DMS114 treated with DMSO at 0.1 percent for 48 hours (cell line): ENCODE measurements around the gene TOP2A.
A peak's percentile ranks its signal among the peaks of the same experiment; 100 is the strongest.

Experiments
- DNase-seq: peaks from one replicate; lab custom pipeline; 2025; ENCODE audit not compliant: unreplicated experiment; lab: John Stamatoyannopoulos, UW

Gene TOP2A

DNA sequence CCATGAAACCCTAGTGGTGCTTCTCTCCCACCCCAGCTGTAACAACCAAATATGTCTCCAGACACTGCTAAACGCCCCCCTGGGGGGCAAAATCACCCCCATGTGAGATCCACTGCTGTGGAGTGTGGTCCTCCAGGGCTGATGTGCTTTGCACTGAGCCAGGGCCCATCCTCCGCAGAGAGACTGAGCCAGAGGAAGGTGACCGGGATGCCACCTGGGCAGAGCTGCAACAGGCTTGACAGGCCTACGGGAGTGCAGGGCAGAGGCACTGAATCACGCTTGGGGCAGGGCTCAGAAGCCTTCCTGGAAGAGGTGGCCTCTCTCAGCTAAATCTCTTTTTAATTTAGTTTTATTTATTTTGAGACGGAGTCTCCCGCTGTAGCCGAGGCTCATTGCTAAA is 57.6 kb downstream of the TOP2A start:
- no peak for DNase-seq

DNA sequence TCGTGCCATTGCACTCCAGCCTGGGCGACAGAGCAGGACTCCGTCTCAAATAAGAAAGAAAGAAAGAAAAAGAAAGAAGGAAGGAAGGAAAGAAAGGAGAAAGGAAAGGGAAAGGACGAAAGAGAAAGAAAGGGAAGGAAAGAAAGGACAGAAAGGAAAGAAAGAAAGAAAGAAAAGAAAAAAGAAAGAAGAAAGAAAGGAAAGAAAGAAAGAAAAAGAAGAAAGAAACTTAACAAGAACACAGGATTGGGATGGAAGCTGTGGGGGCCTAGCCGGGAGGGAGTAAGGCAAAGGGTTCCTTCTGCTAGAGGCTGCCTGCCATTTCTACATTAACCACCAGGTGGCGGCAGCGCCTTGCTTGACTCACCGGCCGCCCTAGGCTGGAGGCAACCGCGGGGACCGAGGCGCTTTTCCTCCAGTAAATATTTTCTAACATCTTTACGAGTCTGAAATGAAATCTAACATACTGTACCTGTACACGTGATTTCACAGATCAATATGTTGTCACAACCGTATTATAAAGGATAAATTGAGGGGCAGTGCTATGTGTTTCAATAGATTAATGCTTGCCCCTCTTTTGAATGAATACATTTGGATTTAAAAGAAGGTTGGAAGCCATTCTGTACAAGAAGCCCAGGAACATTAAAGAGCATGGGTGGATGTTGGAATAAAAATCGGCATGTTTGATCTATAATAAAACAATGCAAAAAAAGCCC is 59.2 kb downstream of the TOP2A start:
- DNase-seq: peak; percentile 72

DNA sequence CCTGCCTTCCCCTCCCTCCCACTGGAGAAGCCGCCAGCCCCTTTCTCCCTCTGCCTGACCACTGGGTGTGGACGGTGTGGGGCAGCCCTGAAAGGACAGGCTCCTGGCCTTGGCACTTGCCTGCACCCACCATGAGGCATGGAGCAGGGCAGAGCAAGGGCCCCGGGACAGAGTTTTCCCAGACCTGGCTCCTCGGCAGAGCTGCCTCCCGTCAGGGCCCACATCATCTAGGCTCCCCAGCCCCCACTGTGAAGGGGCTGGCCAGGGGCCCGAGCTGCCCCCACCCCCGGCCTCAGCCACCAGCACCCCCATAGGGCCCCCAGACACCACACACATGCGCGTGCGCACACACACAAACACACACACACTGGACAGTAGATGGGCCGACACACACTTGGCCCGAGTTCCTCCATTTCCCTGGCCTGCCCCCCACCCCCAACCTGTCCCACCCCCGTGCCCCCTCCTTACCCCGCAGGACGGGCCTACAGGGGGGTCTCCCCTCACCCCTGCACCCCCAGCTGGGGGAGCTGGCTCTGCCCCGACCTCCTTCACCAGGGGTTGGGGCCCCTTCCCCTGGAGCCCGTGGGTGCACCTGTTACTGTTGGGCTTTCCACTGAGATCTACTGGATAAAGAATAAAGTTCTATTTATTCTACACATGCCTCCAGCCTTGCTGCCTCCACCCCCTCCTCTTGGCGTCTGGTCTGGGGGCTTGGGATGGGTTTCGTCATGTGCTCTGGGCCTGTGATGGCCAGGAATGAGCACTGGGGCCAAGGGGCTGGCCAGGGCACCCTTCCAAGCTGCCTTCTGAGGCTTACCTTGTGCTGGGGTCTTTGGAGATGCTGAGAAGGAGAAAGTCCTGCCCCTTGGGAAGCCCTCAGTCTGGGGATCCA is 60.5 kb downstream of the TOP2A start:
- no peak for DNase-seq

DNA sequence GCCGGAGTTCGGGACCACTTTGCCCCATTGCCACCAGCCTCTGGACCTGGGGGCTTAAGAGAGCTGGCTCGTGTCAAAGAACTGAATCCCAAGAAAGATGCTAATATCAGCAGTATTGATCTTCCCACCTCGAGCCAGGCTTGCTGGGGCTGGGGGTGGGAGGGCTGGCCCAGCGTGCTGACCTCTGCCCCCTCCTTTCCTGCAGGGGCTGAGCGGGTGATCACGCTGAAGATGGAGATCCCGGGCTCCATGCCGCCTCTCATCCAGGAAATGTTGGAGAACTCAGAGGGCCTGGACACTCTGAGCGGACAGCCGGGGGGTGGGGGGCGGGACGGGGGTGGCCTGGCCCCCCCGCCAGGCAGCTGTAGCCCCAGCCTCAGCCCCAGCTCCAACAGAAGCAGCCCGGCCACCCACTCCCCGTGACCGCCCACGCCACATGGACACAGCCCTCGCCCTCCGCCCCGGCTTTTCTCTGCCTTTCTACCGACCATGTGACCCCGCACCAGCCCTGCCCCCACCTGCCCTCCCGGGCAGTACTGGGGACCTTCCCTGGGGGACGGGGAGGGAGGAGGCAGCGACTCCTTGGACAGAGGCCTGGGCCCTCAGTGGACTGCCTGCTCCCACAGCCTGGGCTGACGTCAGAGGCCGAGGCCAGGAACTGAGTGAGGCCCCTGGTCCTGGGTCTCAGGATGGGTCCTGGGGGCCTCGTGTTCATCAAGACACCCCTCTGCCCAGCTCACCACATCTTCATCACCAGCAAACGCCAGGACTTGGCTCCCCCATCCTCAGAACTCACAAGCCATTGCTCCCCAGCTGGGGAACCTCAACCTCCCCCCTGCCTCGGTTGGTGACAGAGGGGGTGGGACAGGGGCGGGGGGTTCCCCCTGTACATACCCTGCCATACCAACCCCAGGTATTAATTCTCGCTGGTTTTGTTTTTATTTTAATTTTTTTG is 61.6 kb downstream of the TOP2A start:
- DNase-seq: no peak

DNA sequence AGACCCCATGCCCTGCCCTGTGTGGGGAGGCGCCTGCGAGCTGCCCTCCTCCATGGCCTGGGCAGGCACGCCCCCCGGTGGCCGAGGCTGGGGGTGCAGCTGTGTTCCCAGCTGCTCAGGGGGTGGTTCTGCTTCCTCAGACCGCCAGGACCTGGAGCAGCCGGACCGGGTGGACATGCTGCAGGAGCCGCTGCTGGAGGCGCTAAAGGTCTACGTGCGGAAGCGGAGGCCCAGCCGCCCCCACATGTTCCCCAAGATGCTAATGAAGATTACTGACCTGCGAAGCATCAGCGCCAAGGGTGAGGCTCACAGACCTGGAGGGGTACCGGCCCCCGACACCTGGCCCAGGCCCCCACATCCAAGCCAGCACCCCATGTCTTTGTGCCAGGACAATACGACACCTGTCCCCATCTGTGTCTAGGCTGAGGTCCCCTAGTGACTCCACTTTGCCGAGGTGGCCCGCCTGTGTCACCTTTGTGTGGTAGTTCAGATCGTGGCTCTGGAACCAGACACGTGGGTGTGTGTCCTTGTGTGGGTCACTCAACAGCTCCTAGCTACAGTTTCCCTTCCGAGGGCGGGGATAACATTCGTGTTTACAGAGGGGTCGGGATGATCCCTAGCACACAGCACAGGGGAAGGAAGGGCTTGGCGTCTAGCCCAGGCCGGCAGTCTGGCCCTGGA is 62.4 kb downstream of the TOP2A start:
- DNase-seq: peak; percentile 31

DNA sequence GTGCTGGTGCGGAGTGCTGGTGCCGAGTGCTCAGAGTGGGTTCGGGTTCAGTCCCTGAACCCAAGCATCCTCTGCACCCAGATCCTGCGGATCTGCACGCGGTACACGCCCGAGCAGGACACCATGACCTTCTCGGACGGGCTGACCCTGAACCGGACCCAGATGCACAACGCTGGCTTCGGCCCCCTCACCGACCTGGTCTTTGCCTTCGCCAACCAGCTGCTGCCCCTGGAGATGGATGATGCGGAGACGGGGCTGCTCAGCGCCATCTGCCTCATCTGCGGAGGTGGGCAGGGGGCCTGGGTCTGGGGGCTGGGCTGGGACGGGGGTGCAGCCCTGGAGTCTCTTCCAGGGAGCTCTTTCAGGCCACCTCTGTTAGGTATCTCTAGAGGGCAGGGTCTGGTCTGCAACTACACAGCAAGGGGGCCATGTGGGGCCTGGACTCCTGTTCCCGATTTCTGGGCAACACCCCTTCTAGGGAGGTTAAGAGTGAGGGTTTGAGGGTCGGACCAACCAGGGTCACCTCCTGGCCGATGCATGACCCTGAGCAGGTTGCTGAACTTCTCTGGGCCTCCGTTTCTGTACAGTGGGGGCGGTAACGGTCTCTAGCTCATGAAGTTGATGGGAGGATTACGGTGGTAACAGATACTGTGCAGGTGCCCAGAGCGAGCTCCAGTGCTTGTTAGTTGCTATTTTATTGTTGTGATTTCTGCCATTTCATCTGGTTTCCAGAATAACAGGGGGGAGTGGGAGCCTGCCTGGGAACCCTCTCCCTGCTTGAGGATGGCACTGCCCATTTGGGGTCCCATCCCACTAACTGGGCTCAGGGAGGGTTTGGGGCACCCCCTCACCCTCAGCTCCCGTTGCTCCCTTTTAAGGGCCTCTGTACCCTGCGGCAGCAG is 63.2 kb downstream of the TOP2A start:
- no peak for DNase-seq

DNA sequence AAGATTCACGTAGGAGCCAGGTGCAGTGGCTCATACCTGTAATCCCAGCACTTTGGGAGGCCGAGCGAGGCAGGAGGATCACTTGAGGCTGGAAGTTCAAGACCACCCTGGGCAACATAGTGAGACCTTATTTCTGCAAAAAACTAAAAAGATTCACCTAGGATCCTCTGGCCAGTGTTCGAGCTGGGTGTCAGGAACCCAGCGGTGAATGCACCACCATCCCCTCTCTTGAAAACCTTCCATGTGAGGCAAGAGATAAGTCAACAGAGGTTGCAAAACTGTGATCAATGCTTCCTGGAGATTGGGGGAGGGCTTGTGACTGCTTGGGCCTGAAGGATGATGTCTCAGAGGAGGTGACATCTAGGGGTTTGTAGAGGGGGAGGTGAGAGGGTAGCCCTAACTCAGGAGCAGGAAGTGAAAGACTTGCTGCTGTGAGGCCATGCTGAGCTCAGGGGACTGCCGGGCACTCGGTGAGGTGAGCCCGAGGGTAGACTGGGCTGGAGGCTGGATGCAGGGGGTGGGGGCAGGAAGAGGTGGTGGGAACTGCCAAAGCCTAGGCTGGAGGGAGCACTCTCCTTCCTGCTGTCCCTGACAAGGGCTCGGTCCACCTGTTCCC is 64.8 kb downstream of the TOP2A start:
- no peak for DNase-seq

DNA sequence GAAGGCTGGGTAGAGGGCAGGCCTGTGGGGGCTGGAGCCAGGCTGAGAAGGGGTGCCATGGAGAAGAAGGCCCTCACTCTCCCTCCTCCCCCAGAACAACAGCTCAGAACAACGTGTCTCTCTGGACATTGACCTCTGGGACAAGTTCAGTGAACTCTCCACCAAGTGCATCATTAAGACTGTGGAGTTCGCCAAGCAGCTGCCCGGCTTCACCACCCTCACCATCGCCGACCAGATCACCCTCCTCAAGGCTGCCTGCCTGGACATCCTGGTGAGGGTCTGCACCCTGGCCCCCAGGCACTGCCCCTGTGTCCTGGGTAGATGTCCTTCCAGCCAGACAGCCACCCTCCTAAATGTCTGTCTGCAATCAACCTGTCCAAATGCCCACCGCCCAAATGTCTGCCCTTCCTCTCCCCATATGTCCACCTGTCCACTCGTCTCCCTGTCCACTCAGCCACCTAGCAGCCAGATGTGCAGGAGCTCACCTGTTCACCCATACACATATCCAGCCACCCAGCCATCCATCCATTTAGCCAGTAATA is 65.4 kb downstream of the TOP2A start:
- no peak for DNase-seq

DNA sequence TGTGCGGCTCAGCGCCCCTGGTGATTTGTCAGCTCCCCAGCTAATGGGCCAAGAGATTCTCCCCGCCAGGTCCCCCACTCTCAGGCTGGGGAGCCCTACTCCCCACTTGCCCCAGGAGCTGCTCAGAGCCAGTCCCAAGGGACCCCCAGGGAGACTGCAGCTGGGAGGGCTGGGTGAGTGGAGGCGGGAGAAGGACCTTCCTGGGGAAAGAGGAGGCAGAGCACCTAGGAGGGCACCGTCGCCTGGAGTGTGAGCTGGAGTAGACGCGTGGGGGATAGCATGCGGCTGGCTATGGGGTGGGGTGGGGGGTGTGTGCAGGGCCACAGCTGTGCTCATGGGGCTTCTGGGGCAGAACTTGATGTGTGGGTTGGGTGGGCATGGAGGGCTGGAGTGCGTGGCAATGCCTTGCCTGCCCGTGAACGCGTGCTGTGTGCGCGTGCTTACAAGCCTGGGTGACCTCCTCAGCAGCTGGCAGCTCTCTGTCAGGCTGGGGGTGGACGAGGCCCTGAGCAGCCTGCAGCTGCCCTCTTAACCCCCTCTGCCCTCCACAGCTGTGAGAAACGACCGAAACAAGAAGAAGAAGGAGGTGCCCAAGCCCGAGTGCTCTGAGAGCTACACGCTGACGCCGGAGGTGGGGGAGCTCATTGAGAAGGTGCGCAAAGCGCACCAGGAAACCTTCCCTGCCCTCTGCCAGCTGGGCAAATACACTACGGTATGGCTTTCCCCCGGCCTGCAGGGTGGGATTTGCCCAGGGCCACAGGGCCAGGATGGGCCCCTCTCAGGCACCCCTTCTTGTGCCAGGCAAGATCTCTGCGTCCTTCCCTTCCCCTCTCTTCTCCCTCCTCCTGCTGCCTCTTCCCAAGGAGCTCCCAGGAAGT is 66.1 kb downstream of the TOP2A start:
- DNase-seq: no peak

DNA sequence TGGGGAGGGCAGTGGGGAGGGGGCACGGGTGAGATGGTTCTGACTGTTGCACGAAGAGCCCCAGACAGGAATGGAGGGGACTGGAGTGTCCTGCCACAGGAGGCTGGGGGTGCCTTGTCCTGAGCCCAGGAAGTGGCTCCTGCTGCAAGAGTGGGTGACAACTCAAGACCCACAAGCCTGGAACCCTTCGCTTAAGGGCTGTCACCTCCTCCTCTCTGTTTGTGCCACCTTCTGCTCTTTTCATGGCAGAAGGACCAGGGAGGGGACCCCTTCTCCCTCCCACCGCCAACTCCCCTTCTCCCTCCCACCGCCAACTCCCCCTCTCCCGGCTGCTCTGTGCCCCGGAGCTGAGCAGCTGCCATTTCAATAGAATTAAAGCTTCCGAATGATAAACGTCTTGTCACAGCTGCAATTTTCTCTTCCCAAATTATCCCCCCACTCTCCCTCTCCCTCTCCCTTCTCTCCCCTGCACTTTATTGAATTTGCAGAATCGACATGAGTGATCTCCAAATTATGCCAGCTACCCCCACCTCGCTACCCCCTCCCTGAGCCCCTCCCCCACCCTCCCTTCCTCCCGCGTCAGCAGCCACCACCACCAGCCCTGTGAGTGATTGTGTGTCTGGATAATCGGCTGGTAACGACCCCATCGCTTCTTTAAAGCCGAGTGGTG is 66.9 kb downstream of the TOP2A start:
- DNase-seq: no peak

DNA sequence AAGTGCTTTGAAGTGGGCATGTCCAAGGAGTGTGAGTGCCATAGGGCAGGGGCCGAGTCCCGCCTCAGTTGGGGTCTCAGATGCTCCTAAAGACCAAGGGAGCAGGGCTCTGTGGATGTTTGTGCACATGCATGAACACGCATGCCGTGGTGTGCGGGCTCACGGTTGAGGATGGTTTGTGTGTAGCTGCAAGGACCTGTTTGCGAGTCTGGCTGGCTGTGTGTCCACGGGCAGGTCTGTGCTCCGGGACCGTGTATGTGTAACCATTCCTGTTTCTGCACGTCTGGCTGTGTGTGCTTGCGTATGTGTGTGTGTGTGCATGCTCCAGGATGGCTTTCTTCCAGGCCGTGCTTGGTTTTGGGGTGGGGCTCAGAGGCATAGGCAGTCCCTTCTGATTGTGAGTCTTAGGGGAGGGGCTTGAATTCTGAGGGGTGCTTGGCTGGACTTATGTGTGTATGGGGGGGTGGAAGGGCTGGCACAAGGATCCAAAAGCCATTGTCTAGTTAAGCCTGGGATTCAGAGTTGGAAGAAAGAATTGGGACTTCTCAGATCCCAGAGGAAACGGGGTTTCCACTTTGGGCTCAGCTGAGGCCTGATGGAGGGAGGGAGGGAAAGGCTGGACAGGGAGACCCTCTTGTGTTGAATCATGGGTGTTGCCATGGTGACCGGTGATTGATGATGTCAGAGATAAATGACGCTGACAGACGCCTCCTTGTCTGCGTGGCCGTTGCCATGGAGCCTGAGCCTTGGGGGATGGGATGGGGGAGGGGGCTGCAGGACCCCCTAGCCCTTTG is 67.6 kb downstream of the TOP2A start:
- no peak for DNase-seq

DNA sequence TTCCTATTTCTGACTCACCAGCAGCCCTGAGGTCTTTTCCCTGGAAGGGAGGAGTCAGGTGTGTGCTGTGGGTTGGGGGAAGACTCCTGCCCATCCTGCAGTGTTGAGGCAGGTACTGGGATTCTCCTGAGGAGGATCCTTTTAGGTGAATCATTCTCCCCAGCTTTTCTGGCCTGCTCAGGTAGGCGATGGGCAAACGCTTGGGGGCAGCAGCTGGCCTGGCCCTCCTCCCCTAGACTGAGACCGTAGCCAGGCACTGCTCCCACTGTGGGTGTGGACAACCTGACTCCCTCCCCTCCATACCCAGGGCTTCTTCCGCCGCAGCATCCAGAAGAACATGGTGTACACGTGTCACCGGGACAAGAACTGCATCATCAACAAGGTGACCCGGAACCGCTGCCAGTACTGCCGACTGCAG is 68.2 kb downstream of the TOP2A start:
- no peak for DNase-seq

DNA sequence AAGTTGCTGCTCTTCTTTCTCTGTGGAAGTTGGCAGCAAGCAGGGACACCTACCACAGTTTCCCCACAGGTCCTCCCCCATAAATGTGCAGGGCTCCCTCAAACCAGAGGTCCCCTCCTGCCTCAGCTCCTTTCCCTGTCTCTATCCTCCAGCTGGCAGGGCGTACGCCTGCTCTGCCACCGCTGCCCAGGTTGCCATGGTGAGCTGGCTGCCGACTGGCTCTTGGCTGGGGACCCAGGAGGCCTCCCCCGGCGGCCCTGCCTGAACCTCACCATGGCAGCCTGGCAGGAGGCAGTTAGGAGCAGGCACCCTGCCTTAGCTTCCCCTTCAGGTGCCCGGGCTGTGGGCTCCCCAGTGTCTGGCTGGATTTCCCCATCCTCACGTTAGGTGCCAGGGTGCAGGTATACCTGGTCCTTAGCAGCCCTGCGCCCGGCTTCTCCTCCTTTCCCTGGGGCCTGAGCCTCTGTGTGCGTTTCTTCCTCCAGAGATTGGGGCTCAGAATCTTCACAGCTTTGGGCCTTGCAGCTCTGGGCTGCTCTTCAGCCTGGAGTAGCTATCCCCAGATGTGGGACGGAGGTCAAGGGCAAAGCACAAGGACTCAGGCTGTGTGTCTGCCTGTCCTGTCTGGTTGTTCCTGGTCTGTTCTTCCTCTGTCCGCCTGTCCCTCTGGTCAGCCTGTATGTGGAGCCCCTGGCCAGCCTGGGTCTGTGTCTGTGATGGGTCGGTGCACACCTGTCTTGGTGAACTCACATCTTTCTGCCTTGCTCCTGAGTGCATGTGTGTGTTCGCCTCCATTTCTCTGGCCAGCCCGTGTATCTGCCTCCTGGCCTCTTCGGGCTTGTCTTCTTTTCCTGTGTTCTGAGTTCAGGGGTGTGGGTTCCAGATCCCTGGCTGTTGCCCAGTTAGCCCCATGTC is 68.9 kb downstream of the TOP2A start:
- no peak for DNase-seq

DNA sequence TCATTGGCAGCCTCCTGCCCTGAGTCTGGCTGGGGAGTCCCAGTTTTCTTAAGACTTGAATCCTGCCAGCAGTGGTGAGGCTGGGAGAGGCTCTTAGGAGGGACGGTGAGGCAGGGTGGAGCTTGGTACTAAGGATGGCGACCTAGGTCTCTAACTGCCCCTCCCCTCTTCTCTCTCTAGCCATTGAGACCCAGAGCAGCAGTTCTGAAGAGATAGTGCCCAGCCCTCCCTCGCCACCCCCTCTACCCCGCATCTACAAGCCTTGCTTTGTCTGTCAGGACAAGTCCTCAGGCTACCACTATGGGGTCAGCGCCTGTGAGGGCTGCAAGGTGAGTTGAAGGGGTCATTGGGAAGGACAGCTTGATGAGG is 69.6 kb downstream of the TOP2A start:
- DNase-seq: no peak

DNA sequence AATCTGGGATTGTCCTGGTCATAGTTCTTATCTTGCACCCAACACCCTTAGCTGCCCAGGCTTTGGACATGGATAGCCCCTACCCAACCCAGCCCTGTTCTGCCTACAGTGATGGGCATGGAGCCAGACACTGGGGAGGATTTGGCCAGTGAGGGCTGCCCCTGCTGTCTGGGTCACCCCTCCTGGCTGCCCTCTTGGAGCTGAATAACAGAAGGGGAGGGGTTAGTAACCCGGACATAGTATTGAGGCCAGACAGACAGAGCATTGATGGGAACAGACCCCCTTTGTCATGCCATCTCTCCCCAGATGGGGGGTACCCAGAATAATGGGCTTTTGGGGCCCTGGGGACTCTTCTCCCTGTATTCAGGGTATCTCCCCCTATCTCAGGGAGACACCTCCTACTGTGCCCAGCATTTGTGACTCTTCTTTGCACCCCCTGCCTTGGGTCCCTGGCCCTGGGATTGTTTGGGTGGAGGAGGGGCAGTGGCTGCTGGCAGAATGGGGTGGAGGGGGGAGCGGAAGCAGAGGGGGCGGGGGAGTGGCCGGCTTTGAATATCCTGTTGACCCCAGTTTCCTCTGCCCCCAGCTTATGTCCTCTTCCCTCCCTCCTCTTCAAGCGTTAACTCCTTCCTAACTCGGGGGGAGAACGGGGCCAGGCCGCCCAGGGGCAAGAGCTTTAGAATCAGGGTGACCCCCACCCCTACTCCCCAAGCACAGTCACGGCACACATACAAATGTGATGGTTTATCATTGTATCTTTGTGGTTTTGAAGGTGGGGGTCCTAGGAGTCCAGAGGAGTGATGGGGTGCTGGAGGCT is 70.2 kb downstream of the TOP2A start:
- no peak for DNase-seq
